Activated naive CD4-positive, alpha-beta T cell treated with anti-CD3 and anti-CD28 coated beads, Interleukin-2, amount 50 U/mL, for 72 hours (primary cell): Measurements from ENCODE around the gene MCTP2. TPM values are rescaled to one million over a fixed set of nuclear protein-coding genes. Genes with fewer than 3 reads are reported as not detected.

ENCODE experiments used
- ATAC-seq, 2 donors: fragments of 150-1000 bp; cut with Tn5 transposase; 2 replicates each; pipeline ENCODE4 v1.10.0; 2021; ENCODE audit warnings: mild to moderate bottlenecking in 2 of 2, moderate library complexity in 2 of 2
- DNase-seq, 2 donors: peaks; one replicate each; pipeline ENCODE4 v3.0.0; 2021 to 2022; ENCODE audit warnings: low spot score in 2 of 2
- H3K27ac Mint-ChIP-seq, 2 donors: one replicate each; pipeline ENCODE4 v1.8.0; 2022; ENCODE audit warnings: mild to moderate bottlenecking in 2 of 2, mixed read lengths in 2 of 2
- H3K36me3 Mint-ChIP-seq, 2 donors: one replicate each; pipeline ENCODE4 v1.8.0; 2022; ENCODE audit warnings: mixed read lengths in 2 of 2
- H3K9me3 Mint-ChIP-seq, 2 donors: one replicate each; pipeline ENCODE4 v1.8.0; 2022; ENCODE audit warnings: mixed read lengths in 2 of 2
- total RNA-seq, 2 donors: library from RNA; stranded (reverse); gene quantifications; one replicate each; pipeline ENCODE4 v1.2.3, GENCODE V29; 2022

The MCTP2 gene
- total RNA-seq, 2 donors from 2014 or later = 31.4 to 48.2 TPM

GRCh38 chr15:94372821-94373220, 141.5 kb downstream of the MCTP2 start:
- H3K36me3 Mint-ChIP-seq = peaks cover 0 to 13% of the 10 kb centered on the region in 2 donors

DNA sequence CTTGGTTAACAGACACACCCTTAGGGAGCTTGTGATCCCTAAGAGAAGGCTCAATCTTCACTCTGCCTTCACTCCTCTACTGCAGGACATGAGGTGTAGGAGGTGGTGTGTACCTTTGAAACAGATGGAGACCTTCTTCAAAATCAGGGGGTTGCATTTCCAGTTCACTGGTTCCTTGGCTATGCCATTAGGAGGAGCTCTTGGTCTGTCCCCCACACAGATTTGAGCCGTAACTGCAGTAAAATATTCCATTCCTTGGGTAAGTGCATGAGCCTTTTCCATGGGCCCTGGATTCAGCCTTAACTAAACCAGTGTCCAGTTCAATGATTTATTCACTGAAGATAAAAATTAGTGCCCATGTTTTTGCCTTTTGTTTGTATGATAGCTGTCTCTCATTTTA, 144.6 kb downstream of the MCTP2 start:
- no peak for ATAC-seq

More at GRCh38 chr15:94372821-94373220, 141.5 kb downstream of the MCTP2 start:
- no peak overlapping the region for H3K27ac Mint-ChIP-seq
- ATAC-seq (no peak), DNase-seq (no peak)
- no peaks in the 10 kb centered on the region for H3K9me3 Mint-ChIP-seq

DNA sequence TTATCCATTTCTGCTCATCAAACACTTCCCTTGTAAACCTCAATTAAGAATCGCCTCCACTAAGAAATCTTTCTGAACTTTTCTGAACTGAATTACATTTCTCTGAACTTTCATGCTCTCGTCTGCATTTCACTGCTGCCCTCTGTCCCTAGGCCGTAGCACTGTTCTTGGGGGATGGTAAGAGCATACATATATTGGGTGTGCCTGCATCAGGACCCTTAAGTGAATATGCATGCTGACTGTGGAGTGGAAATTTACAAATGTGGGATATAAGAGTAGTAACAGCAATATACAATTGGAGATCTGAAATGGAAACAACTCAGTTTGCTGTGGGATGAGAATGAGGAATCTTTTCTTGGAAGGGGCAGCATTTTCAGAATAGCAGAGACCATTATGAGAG, 148.6 kb downstream of the MCTP2 start:
- Mint-ChIP-seq H3K27ac (peak overlapping the region in 1 of 2 donors; percentile 8), H3K36me3 (peaks cover 0 to 5% of the 10 kb centered on the region in 2 donors), H3K9me3 (no peaks in the 10 kb centered on the region)
- ATAC-seq (no peak), DNase-seq (no peak)

More for the DNA sequence above, 144.6 kb downstream of the MCTP2 start:
- Mint-ChIP-seq H3K9me3 (no peaks in the 10 kb centered on the region), H3K27ac (no peak overlapping the region), H3K36me3 (peaks cover 0 to 9% of the 10 kb centered on the region in 2 donors)
- DNase-seq = no peak

- no peaks in the 10 kb centered on the region for H3K9me3 Mint-ChIP-seq
- ATAC-seq (no peak), DNase-seq (no peak)
- no peak overlapping the region for H3K27ac Mint-ChIP-seq
- H3K36me3 Mint-ChIP-seq = peaks cover 0 to 5% of the 10 kb centered on the region in 2 donors
These were observed 149.4 kb downstream of the MCTP2 start for GRCh38 chr15:94380798-94381197.

DNA sequence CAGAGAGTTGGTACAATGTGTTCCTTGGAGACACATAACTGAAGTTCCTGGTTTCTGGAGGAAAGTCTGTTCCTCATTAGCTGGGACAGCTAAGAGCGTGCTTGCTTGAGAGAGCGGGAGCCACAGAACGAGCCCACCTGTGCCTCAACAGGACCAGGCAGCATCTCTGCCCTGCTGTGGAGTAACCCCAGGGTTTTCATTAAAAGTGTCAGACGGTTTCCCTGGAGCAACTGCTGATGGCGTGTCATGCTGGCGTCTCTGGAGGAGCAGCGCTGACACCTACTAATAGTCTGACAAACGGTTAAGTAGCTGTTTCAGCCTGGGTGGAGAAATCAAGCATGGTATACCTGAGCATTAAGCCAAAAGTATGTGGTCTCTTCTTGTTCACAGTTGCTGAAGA, 150.0 kb downstream of the MCTP2 start:
- no peak for DNase-seq
- peaks cover 0 to 5% of the 10 kb centered on the region in 2 donors for H3K36me3 Mint-ChIP-seq
- ATAC-seq = no peak
- no peak overlapping the region for H3K27ac Mint-ChIP-seq
- H3K9me3 Mint-ChIP-seq = no peaks in the 10 kb centered on the region

DNA sequence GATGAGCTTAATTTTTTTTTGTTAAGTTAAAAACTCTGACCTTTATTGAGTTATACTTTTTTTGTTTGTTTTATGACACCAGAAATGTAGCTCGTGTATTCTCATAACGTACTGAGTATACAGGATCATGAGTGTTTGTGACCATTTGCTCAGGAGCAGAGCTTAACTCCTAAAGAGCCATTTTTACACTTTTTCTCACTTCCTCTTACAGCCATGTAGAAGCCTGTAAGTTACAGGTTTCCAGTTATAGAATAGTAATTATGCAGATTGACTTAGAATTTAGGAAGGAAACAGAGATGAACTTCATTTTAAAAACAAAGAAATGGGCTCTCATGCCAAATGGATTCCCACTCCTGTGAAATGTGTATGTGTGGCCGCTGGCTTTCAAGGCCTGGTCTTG, 151.7 kb downstream of the MCTP2 start:
- no peak for ATAC-seq
- no peaks in the 10 kb centered on the region for H3K36me3 Mint-ChIP-seq
- no peaks in the 10 kb centered on the region for H3K9me3 Mint-ChIP-seq

DNA sequence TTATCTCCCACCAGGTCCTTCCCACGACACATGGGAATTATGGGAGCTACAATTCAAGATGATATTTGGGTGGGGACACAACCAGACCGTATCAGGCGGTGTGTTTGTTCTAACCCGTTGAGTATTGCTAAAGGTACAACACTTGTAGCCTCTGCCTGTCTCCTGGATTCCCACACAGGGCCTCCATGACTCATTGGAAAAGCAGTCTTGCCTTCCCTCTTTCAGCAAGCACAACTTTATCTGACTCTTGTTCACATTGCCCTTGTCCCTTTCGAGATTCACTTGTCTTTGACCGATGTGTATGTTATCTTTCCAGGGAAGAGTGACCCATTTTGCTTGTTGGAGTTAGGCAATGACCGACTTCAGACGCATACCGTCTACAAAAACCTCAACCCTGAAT, 152.3 kb downstream of the MCTP2 start:
- Mint-ChIP-seq H3K36me3 (no peaks in the 10 kb centered on the region), H3K27ac (no peak overlapping the region), H3K9me3 (no peaks in the 10 kb centered on the region)
- DNase-seq (no peak), ATAC-seq (no peak)

More for the DNA sequence above, 151.7 kb downstream of the MCTP2 start:
- no peak for DNase-seq
- H3K27ac Mint-ChIP-seq = no peak overlapping the region

GRCh38 chr15:94385441-94385840, 154.1 kb downstream of the MCTP2 start:
- H3K36me3 Mint-ChIP-seq = no peaks in the 10 kb centered on the region
- DNase-seq = no peak
- ATAC-seq = no peak

DNA sequence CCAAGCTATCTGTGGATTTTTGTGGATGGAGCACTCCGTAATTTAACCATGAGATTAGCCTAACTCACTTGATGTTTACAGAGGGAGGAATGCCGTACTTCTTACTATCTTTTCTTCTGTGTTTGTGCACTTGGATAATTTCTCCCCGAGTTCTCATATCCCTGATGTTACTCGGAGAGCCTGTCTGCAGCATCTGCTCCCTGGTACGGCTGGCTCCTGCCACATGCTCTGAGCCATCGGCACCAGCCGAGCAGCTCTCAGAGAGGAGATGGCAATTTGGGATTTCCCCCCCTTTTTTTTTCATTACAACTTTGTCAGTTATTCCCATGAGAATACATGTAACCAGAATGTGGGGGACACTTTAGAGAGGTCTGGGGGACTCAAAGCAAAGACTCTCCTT, 155.0 kb downstream of the MCTP2 start:
- ATAC-seq (no peak), DNase-seq (no peak)
- peaks cover 0 to under 1% of the 10 kb centered on the region in 2 donors for H3K36me3 Mint-ChIP-seq
- H3K27ac Mint-ChIP-seq = peak overlapping the region in 1 of 2 donors; percentile 24
- no peaks in the 10 kb centered on the region for H3K9me3 Mint-ChIP-seq

More at GRCh38 chr15:94385441-94385840, 154.1 kb downstream of the MCTP2 start:
- H3K27ac Mint-ChIP-seq = no peak overlapping the region
- no peaks in the 10 kb centered on the region for H3K9me3 Mint-ChIP-seq

DNA sequence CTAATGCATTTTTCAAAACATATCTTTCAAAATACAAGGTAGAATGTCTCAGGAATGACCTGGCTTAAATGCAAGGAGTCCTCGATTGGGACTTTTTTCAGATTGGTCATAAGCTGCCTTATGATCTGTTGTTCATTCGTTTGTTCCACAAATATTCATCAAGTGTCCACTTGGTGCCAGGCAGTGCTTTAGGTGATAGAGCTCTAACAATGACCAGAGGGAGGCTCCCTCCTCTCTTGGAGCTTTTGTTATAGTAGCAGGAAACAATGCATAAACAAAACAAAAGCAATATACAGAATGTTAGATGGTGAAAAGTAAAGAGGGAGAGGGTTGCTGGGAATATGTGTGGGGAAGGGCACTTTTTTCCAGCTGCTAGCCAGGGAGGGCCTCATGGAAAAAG, 156.1 kb downstream of the MCTP2 start:
- ATAC-seq = no peak
- Mint-ChIP-seq H3K36me3 (peaks cover 0 to 5% of the 10 kb centered on the region in 2 donors), H3K9me3 (no peaks in the 10 kb centered on the region), H3K27ac (peak overlapping the region in 1 of 2 donors; percentile 24)
- no peak for DNase-seq

DNA sequence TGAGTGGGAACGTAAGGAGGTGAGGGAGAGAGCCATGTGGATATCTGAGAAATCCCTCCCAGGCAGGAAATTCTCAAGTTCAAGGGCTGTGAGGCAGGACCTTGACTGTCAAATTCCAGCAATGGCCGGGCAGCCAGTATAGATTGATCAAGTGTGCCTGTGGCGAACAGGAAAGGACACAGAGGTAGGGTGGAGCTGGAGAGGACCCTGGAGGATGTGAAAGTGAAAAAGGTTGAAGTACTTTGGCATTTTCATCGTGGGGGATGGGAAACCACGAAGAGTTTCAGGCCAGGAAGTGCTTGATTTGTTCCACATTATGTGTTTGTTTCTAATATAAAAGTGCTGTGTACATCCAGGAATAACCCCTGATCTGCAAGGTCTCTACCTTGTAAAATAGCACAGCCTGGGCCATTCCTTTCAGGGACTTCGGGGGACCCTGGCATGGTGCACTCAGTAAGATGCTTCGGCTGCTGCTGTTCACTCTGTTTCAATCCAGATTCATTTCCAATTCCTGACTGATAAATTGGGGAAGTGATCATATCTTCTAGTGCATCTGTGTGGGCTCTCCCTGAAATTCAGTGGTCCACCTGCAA, 156.6 kb downstream of the MCTP2 start:
- DNase-seq = no peak
- Mint-ChIP-seq H3K27ac (peak overlapping the region in 1 of 2 donors; percentile 24), H3K9me3 (no peaks in the 10 kb centered on the region), H3K36me3 (peaks cover 0 to 5% of the 10 kb centered on the region in 2 donors)
- no peak for ATAC-seq

DNA sequence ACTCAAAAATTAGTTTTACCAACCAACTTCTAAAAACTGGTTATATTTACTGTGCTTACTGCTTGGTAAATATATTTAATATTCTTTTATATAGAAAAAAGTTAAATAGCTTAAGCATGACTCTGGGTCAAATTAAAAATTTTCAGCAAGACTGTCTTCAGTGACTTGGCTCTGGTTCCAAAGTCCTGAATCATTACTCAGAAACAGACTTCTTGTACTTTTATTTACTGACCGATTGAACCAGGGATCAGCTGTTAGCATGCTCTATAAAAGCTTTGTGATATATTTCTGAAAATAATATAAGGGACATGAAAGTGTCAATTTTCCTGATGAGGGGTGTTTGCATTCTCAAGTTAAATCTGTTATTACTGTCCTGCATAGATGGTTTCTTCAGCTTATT, 164.3 kb downstream of the MCTP2 start:
- Mint-ChIP-seq H3K36me3 (peaks cover 0 to 9% of the 10 kb centered on the region in 2 donors), H3K27ac (no peak overlapping the region), H3K9me3 (no peaks in the 10 kb centered on the region)
- ATAC-seq = no peak
- DNase-seq = no peak

DNA sequence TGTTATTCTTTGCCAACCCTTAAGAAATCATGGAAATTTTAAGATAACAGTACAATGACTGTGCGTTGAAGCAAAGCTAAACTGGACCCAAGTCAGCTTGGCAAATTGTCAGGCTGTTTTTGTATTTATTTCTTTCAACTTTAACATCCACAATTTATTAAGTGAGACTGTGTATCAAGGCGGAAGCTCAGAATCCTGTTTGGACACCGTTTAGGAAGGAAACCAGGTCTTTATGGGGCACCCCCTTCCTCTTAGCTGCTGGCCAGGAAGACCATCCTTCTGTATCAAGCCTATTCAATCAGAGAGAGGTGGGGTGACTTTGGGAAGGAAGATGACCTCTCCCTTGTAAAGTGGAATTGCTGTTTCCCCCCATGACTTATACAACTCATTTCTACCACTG, 166.0 kb downstream of the MCTP2 start:
- Mint-ChIP-seq H3K27ac (no peak overlapping the region), H3K9me3 (no peaks in the 10 kb centered on the region), H3K36me3 (peaks cover 0 to 4% of the 10 kb centered on the region in 2 donors)
- ATAC-seq (no peak), DNase-seq (no peak)

- DNase-seq (no peak), ATAC-seq (no peak)
- no peak overlapping the region for H3K27ac Mint-ChIP-seq
- H3K9me3 Mint-ChIP-seq = no peaks in the 10 kb centered on the region
- peaks cover 0 to 4% of the 10 kb centered on the region in 2 donors for H3K36me3 Mint-ChIP-seq
These were observed 166.6 kb downstream of the MCTP2 start for GRCh38 chr15:94398001-94398400.

DNA sequence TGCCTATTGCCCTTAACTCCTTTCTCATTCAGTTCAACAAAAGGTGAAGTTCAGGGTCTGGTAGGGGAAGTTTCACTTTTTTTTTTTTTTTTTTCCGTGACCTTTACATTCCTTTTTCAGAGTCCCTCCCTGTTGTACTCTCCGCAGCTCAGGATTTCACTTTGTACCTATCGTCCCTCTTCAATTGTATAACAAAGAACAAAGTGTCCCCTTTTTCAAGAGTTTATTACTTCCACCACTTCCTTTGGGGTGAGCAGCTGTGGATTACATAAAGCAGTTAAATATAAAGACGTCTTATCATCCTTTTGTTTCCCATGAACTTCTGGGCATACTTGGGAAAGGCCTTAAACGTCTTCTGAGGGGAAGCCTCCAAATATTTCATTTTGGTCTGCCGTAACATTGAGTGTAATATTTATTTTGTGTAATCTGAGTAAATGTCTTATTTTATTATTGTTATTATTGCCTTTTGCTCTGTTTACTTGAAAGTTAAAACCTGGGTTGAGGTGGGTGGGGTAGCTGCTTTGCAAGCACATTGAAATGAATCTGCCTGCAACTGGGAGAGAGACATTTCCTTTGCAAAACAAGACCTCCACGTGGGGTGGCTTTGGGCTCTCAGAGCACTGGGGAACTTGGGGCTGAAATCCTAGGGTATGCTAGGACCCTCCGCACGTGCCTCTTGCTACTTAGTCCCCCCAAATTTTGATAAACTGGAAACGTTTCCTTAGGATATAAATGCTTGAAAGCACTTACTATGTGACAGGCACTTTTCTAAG, 169.4 kb downstream of the MCTP2 start:
- H3K9me3 Mint-ChIP-seq = no peaks in the 10 kb centered on the region

DNA sequence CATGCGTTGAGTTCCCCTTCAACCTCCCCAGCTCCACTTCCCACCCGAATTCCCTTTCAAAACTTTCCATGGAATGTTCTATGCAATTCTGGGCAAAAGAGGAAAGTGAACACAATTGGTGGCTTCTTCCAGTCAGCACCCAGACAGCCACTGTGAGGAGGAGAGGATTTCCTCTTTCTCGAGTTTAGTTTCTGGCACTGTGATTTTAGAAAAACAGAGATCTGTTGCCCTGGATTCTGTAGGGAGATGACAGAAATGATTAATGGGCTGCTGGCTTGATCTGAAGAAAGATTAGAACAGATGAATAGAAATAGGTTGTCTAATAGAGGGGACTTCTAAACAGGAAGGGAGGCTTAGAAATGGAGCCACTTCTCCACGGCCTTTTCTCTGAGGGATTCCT, 172.0 kb downstream of the MCTP2 start:
- ATAC-seq (no peak), DNase-seq (no peak)
- Mint-ChIP-seq H3K36me3 (peaks cover 0 to 9% of the 10 kb centered on the region in 2 donors), H3K9me3 (no peaks in the 10 kb centered on the region), H3K27ac (no peak overlapping the region)

More for the DNA sequence above, 169.4 kb downstream of the MCTP2 start:
- ATAC-seq = no peak
- no peak for DNase-seq
- H3K36me3 Mint-ChIP-seq = peaks cover 0 to 4% of the 10 kb centered on the region in 2 donors
- H3K27ac Mint-ChIP-seq = peak overlapping the region in 1 of 2 donors; percentile 6

DNA sequence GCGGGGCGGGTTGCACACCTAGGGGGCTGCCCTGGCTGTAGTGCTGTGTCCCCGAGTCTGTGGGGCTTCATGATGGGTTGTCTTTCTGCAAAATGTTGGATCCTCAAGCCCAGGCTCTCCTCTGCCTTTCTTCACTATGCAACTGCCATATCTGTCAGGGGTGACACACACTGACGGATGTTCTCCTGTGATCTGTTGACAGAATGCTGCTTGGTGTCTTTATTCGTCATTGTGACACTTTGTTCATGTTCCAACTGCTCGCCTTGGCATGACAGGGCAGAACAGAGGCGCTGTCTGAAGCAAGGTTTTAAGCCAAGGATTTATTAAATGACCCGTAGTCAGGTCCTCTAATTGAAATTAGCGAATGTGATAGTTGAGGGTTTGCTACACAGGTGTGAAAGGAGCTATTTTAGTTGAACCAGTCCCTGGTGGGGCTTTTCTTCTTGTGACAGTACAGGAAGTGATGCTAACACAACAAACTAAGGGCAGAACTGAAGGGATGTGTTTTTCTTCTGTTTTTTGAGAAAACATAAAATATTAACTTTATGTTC, 173.4 kb downstream of the MCTP2 start:
- H3K9me3 Mint-ChIP-seq = no peaks in the 10 kb centered on the region
- ATAC-seq (no peak), DNase-seq (no peak)
- no peak overlapping the region for H3K27ac Mint-ChIP-seq
- peaks cover 0 to 9% of the 10 kb centered on the region in 2 donors for H3K36me3 Mint-ChIP-seq
